HUES48 (cell line): Measurements from ENCODE around the gene OSBPL6.

ENCODE experiments used
- H3K27ac ChIP-seq: one replicate; pipeline ENCODE4 v1.7.0; 2013; ENCODE audit warnings: low read depth, low read length, inconsistent platforms
- H3K27me3 ChIP-seq: 2 replicates; pipeline ENCODE4 v1.6.1; 2013; ENCODE audit warnings: mild to moderate bottlenecking, low read length; ENCODE audit not compliant: control insufficient read depth, insufficient read depth
- H3K36me3 ChIP-seq: 2 replicates; pipeline ENCODE4 v1.6.1; 2013; ENCODE audit warnings: low read length; ENCODE audit not compliant: control insufficient read depth, insufficient read depth
- H3K4me1 ChIP-seq: 2 replicates; pipeline ENCODE4 v1.6.1; 2013; ENCODE audit warnings: mild to moderate bottlenecking, low read length; ENCODE audit not compliant: control insufficient read depth, insufficient read depth
- H3K4me3 ChIP-seq: 2 replicates; pipeline ENCODE4 v1.5.1; 2013; ENCODE audit warnings: mild to moderate bottlenecking, low read depth, low read length
- H3K9ac ChIP-seq: 2 replicates; pipeline ENCODE4 v1.6.1; 2013; ENCODE audit warnings: mild to moderate bottlenecking, low read depth, low read length, moderate library complexity
- H3K9me3 ChIP-seq: 2 replicates; pipeline ENCODE4 v1.6.1; 2013; ENCODE audit warnings: low read length; ENCODE audit not compliant: control insufficient read depth, insufficient read depth

The OSBPL6 gene

DNA sequence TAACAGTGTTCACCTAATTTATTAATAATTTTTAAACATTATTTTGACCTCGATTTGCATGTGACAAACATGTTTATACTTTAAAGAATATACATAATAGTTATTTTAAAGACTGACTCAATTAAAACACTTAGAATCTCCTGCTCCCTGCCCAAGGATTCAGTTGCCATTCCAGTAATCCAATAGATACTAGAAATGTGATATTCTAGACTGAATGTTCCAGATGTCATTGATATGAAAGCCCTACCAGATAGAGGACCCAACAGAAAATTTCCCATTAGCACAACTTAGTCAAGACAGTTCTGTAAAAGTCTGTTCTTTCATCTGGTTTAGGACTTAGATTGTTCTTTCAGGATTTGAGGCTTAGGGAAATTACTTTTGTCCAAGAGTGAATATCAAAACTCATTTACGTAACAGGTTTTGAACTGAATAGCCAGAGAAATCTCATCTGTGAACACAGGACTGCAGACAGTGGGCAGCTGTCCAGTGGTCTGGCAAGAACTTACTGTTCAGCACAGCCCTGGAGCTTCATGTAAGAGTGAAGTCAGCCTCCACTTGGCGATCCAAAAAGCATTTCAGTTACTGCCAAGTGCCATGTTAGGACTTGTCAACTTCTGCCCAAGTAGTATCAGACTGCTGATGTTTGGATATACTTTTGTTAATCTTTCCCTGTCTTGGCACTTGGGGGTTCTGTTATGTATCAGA, 77.5 kb downstream of the OSBPL6 start:
- no peak overlapping the region for H3K4me3 ChIP-seq
- no peak overlapping the region for H3K9ac ChIP-seq
- no peaks in the 10 kb centered on the region for H3K9me3 ChIP-seq
- H3K4me1 ChIP-seq, result peaks cover 34% of the 10 kb centered on the region
- no peaks in the 10 kb centered on the region for H3K27me3 ChIP-seq
- H3K27ac ChIP-seq, result no peak overlapping the region
- H3K36me3 ChIP-seq, result no peaks in the 10 kb centered on the region

DNA sequence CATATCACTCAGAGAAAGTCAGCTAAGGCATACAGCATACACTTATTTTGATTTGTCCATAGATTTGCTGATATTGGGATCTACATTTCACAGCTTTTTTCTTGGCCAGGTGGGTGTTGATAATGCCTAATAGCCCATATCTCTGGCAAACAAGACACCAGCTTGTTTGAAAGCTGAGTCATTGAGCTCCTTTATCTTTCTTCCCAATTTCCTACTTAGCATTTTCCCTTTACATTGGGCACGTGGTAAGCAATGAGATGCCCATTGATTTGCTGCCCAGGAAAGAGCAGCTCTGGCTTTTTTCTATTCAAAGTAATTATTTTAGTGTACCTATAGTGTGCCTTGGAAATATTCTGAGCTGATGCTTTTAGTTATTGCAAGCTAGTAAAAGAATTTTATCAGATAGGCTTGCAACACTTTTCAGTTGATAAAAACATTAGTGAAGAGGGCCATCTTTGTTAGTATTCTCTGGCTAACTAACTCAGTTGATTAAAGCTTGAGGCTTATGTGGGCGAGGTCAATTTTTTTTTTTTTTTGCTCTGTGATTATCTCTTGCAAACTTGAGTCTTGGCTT, 79.6 kb downstream of the OSBPL6 start:
- Histone ChIP-seq H3K27ac (no peak overlapping the region), H3K27me3 (no peaks in the 10 kb centered on the region), H3K9ac (no peak overlapping the region), H3K4me1 (peaks cover 44% of the 10 kb centered on the region), H3K36me3 (no peaks in the 10 kb centered on the region), H3K9me3 (no peaks in the 10 kb centered on the region), H3K4me3 (no peak overlapping the region)

DNA sequence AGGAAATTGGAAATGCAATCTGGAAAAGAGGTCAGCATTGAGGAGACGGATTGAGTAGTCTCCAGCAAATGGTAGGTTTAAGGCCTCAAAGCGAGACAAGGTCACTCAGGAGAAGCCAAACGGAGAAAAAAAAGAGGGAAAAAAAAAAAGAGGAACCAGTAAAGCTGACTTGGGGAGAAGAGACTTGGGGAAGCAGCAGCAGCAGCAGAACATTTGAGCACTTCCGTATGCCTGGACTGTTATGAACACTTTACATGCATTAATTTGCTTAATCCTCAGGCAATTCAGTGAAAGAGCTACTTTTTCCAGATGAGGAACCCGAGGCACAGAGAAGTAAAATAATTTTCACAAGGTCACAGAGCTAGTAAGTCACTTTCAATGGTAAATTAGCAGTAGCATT, 81.3 kb downstream of the OSBPL6 start:
- Histone ChIP-seq H3K4me1 (peaks cover 43% of the 10 kb centered on the region), H3K9ac (no peak overlapping the region), H3K27me3 (no peaks in the 10 kb centered on the region), H3K36me3 (no peaks in the 10 kb centered on the region), H3K9me3 (no peaks in the 10 kb centered on the region), H3K27ac (no peak overlapping the region), H3K4me3 (no peak overlapping the region)

DNA sequence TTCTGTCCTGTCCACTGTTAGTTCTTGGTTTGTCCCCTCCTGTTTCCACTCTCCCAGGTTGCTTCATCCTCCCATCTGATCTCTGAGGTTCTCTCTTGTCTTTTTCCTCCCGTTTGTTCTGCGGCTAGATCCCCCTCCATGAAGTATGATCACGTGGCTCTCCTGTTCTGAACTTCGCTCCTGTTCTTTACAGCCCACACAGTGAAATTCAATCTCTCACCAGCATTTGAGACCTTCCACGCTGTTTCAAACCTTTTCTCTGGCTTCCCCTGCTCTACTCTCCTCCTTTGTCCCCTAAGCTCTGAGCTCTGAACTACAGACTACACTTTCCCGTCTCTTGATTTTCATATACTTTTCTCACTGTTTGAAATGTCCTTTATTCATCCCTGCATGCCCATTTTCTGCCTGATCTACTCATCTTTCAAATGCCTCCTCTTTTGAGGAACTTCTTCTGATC, 83.5 kb downstream of the OSBPL6 start:
- H3K9ac ChIP-seq, result no peak overlapping the region; the same call in 1 of the 2 replicates
- peak overlapping the region; percentile 24 for H3K27ac ChIP-seq

DNA sequence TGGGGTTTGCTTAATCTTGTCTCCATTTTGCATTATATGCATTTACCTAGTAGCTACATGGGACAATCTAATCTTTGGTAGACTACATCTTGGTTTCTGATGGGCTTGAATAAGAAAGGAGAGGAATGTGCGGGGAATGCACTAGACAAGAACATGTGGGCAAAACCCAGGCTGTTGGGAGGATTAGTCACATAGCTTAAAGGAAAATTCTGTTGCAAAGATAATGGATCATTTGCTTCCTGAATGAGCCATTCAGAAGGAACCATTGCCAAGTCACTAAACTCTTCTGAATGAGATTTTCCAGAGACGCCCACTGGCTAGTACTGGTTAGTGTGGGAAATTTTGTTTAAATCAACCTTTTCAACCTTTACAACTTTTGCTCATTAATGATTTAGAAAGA, 84.8 kb downstream of the OSBPL6 start:
- peak overlapping the region; percentile 58 for H3K27ac ChIP-seq
- no peaks in the 10 kb centered on the region for H3K36me3 ChIP-seq
- peaks cover 29% of the 10 kb centered on the region for H3K4me1 ChIP-seq

More for the DNA sequence above, 83.5 kb downstream of the OSBPL6 start:
- peaks cover 37% of the 10 kb centered on the region for H3K4me1 ChIP-seq
- H3K4me3 ChIP-seq, result no peak overlapping the region
- no peaks in the 10 kb centered on the region for H3K9me3 ChIP-seq
- no peaks in the 10 kb centered on the region for H3K36me3 ChIP-seq
- no peaks in the 10 kb centered on the region for H3K27me3 ChIP-seq

DNA sequence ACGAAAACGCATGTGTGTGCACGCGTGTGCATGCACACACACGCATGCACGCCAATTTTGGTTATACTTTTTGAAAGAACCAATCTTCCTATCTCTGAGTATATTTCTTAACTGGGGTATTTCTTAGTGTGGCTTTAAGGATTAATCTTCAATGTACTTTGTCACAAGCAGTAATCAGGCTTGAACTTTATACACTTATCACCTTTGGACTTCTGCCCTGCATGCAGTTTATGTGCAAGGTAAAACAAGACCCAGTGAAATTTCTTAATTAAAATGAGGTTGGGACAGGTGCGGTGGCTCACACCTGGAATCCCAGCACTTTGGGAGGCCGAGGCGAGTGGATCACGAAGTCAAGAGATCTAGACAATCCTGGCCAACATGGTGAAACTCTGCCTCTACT, 85.3 kb downstream of the OSBPL6 start:
- H3K4me3 ChIP-seq, result no peak overlapping the region
- H3K27me3 ChIP-seq, result no peaks in the 10 kb centered on the region
- H3K9ac ChIP-seq, result no peak overlapping the region
- H3K9me3 ChIP-seq, result no peaks in the 10 kb centered on the region
- peaks cover 29% of the 10 kb centered on the region for H3K4me1 ChIP-seq
- H3K36me3 ChIP-seq, result no peaks in the 10 kb centered on the region
- H3K27ac ChIP-seq, result peak overlapping the region; percentile 58

More for the DNA sequence above, 84.8 kb downstream of the OSBPL6 start:
- Histone ChIP-seq H3K9ac (no peak overlapping the region), H3K9me3 (no peaks in the 10 kb centered on the region), H3K4me3 (no peak overlapping the region), H3K27me3 (no peaks in the 10 kb centered on the region)

DNA sequence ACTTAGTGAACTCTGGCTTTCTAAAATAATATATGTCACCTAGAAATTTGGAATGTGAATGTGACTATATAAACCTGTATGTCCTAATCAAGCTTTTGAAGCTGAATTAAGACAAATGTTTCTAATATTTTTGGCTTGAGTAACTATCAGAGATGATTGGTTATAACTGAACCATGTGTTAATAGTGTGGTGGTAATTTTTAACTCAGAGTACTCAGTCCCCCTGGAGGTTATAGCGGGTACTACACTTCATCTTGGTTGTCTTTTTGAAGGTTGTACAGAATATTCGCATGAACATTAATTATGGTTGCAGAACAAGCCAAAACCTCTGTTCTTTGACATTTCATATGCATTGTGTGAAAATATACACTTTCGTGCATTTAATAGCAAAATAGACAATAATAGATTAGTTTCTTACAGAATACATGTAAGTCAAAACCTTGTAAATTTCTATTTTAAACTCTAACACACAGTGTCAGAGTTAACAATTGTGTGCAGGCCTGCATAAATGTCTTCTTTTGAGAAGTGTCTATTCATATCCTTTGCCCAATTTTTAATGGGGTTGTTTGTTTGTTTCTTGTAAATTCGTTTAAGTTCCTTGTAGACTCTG, 86.0 kb downstream of the OSBPL6 start:
- no peak overlapping the region for H3K9ac ChIP-seq
- H3K9me3 ChIP-seq, result no peaks in the 10 kb centered on the region
- no peaks in the 10 kb centered on the region for H3K27me3 ChIP-seq
- H3K4me3 ChIP-seq, result no peak overlapping the region
- H3K4me1 ChIP-seq, result peaks cover 29% of the 10 kb centered on the region
- H3K27ac ChIP-seq, result no peak overlapping the region
- H3K36me3 ChIP-seq, result no peaks in the 10 kb centered on the region

DNA sequence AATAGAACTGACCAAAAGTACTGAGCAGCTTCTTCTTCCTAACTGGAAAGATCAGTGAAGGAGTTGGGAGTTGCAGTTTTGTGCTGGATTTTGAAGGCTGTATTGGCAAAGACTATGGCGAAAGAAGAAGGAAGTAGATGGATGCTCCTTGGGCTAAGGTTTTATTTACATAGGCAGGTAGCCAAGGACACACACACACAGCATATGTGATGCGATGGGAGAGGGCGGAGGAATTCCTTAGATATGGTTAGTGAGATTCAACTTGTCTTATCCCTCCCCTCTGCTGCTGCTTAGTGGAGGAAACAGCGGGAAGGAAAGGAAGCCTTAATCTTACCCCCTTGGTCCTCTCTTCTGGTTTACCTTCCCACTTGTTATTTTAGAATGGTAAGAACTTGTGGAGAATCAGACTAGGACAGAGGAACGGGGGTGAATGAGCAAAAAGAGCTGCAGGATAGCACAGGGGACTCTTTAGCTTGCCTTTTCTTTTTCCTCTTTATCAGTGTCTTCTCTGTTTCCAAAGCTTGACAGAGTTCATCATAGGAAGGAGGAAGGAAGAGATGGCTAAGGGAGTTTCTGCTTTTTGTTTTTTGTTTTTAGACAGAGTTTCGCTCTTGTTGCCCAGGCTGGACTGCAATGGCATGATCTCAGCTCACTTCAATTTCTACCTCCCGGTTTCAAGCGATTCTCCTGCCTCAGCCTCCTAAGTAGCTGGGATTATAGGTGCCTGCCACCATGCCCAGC, 87.9 kb downstream of the OSBPL6 start:
- H3K27me3 ChIP-seq, result no peaks in the 10 kb centered on the region
- H3K4me3 ChIP-seq, result no peak overlapping the region
- no peak overlapping the region for H3K27ac ChIP-seq
- H3K36me3 ChIP-seq, result no peaks in the 10 kb centered on the region
- no peak overlapping the region for H3K9ac ChIP-seq
- no peaks in the 10 kb centered on the region for H3K9me3 ChIP-seq
- H3K4me1 ChIP-seq, result peaks cover 27% of the 10 kb centered on the region

DNA sequence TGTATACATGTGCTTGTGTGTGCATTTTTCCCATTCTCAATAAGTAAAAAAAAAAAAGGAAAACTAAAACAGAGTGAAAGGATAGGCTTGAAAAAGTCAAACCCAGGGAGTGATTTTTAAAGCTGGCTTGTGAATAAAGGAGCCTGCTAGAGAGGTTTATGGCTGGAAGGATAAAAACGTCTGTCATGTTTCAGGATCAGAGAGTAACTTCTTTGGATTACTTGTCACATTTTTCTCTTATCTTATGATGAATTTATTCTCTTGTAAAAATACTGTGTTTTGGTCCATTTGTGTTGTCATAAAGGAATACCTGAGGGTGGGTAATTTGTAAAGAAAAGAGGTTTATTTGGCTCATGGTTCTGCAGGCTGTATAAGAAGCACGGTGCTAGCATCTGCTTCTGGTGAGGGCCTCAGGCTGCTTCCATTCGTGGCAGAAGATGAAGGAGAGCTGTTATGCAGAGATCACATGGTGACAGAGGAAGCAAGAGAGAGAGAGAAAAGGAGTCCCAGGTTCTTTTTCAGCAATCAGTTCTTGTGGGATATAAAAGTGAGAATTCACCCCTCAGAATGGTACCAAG, 89.1 kb downstream of the OSBPL6 start:
- no peak overlapping the region for H3K4me3 ChIP-seq
- peaks cover 18% of the 10 kb centered on the region for H3K4me1 ChIP-seq
- H3K27me3 ChIP-seq, result no peaks in the 10 kb centered on the region
- no peaks in the 10 kb centered on the region for H3K36me3 ChIP-seq
- no peaks in the 10 kb centered on the region for H3K9me3 ChIP-seq
- H3K9ac ChIP-seq, result no peak overlapping the region
- H3K27ac ChIP-seq, result no peak overlapping the region

DNA sequence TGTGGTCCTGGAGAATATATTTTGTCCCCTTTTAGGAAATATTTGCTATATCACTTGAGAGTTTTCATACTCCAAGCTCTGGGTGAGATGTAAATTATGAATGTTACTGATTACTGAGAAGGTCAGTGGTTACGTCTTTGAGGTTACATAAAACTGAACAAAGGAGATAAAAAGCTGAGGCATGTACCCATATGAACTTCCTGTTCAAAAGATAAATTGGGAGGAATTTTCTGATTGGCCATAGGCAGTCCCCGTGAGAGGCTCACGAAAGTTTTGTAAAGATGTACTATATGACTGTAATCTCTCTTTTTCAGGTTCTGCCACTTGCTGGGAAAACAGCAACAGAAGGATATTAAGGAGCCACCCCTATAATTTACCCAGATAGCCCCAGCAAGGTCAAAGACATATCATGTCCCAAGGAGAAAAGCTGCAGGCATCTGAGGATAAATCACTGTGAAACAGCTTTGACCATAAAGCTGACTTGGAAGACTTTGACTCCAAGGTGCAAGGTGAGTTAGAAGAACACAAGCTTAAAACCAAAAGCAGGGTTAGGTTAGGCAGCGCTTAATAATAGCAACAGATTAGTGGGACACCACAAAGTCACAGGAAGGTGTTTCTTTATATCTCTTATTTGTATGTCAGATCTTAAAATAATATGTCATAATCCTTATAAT, 90.4 kb downstream of the OSBPL6 start:
- no peak overlapping the region for H3K27ac ChIP-seq
- no peak overlapping the region for H3K9ac ChIP-seq
- no peaks in the 10 kb centered on the region for H3K36me3 ChIP-seq
- H3K27me3 ChIP-seq, result no peaks in the 10 kb centered on the region
- peaks cover 8% of the 10 kb centered on the region for H3K4me1 ChIP-seq
- H3K4me3 ChIP-seq, result no peak overlapping the region
- no peaks in the 10 kb centered on the region for H3K9me3 ChIP-seq
